Measurements from ENCODE around the gene POFUT2.
A peak's percentile ranks its signal among the peaks of the same experiment; 100 is the strongest.

Gene POFUT2

GRCh38 chr21:45270306-45270821 is 17.3 kb downstream of the POFUT2 start:
- Histone ChIP-seq H2AFZ (ENCODE audit: insufficient read depth, low read length, poor library complexity) (no peak overlapping the region), H2BK5ac (ENCODE audit: low read depth, low read length, poor library complexity) (no peak overlapping the region), H3K18ac (ENCODE audit: low read length) (peak overlapping the region; percentile 58), H2AK5ac (ENCODE audit: low read length) (no peak overlapping the region), H2BK120ac (ENCODE audit: insufficient read depth, low read length, poor library complexity) (no peak overlapping the region), H3K79me2 (ENCODE audit: control insufficient read depth, insufficient read depth, low read length, poor library complexity) (no peaks in the 10 kb centered on the region), H2BK12ac (ENCODE audit: low read length) (no peak overlapping the region), H3K36me3 (ENCODE audit: control insufficient read depth in 1 of 2, insufficient read depth in 2 of 2, low read length in 2 of 2) (peaks cover 36 to 43% of the 10 kb centered on the region in 2 experiments), H3K23ac (ENCODE audit: low read length) (no peak overlapping the region), H3K4ac (ENCODE audit: low read depth, low read length) (no peak overlapping the region), H4K91ac (ENCODE audit: low read depth, low read length) (no peak overlapping the region), H4K12ac (ENCODE audit: low read depth, low read length) (no peak overlapping the region), H3K9me3 (ENCODE audit: insufficient read depth, low read depth, low read length) (peaks cover 2% of the 10 kb centered on the region), H3K14ac (ENCODE audit: low read length) (no peak overlapping the region), H4K8ac (ENCODE audit: low read depth, low read length) (no peak overlapping the region), H3K4me1 (ENCODE audit: control insufficient read depth in 1 of 2, insufficient read depth in 2 of 2, low read length in 2 of 2) (no peaks in the 10 kb centered on the region), H3K4me3 (ENCODE audit: low read depth, low read length) (no peak overlapping the region), H3K79me1 (ENCODE audit: low read length) (no peaks in the 10 kb centered on the region), H3K4me2 (ENCODE audit: low read length) (no peak overlapping the region), H3K27ac (ENCODE audit: low read depth, low read length) (no peak overlapping the region), H3K27me3 (ENCODE audit: insufficient read depth, low read length) (no peaks in the 10 kb centered on the region), H3K9ac (ENCODE audit: low read length) (no peak overlapping the region)
- DNase-seq = no peak
- no CpG with 5 or more reads among the region's 13 CpGs for WGBS (ENCODE audit: extremely low coverage, insufficient coverage, insufficient read length)

DNA sequence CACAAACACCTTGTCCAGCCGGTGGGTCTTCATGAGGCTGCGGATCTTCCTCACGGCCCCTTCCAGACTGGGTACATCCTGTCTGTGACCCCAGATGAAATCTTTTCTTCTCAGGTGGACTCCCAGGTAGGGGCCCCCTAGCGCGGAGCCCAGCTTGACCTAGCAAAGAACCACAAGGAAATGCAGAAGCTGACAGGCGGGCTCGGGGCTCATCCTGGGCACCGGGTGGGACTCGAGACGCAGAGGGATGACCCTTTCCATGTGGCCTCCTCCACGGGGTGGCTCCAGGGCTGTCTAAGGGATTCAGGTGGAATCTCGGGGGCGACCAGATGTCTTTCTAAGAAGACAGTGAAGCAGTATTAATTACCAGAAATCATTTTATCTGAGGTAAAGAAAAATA is 17.8 kb downstream of the POFUT2 start:
- Histone ChIP-seq H2BK5ac (ENCODE audit: low read depth, low read length, poor library complexity) (no peak overlapping the region), H3K23ac (ENCODE audit: low read length) (no peak overlapping the region), H3K79me1 (ENCODE audit: low read length) (no peaks in the 10 kb centered on the region), H3K9ac (ENCODE audit: low read length) (no peak overlapping the region), H3K9me3 (ENCODE audit: insufficient read depth, low read depth, low read length) (peaks cover 2% of the 10 kb centered on the region), H3K4ac (ENCODE audit: low read depth, low read length) (no peak overlapping the region), H3K18ac (ENCODE audit: low read length) (no peak overlapping the region), H3K27ac (ENCODE audit: low read depth, low read length) (no peak overlapping the region), H3K4me2 (ENCODE audit: low read length) (no peak overlapping the region), H4K12ac (ENCODE audit: low read depth, low read length) (no peak overlapping the region), H3K4me1 (ENCODE audit: control insufficient read depth in 1 of 2, insufficient read depth in 2 of 2, low read length in 2 of 2) (no peaks in the 10 kb centered on the region), H3K36me3 (ENCODE audit: control insufficient read depth in 1 of 2, insufficient read depth in 2 of 2, low read length in 2 of 2) (peaks cover 41 to 45% of the 10 kb centered on the region in 2 experiments), H2BK12ac (ENCODE audit: low read length) (no peak overlapping the region), H2AK5ac (ENCODE audit: low read length) (no peak overlapping the region), H4K8ac (ENCODE audit: low read depth, low read length) (no peak overlapping the region), H3K27me3 (ENCODE audit: insufficient read depth, low read length) (no peaks in the 10 kb centered on the region), H3K4me3 (ENCODE audit: low read depth, low read length) (no peak overlapping the region), H4K91ac (ENCODE audit: low read depth, low read length) (no peak overlapping the region), H2AFZ (ENCODE audit: insufficient read depth, low read length, poor library complexity) (no peak overlapping the region), H3K79me2 (ENCODE audit: control insufficient read depth, insufficient read depth, low read length, poor library complexity) (no peaks in the 10 kb centered on the region), H3K14ac (ENCODE audit: low read length) (no peak overlapping the region), H2BK120ac (ENCODE audit: insufficient read depth, low read length, poor library complexity) (no peak overlapping the region)
- no peak for DNase-seq
- no CpG with 5 or more reads among the region's 13 CpGs for WGBS (ENCODE audit: extremely low coverage, insufficient coverage, insufficient read length)

DNA sequence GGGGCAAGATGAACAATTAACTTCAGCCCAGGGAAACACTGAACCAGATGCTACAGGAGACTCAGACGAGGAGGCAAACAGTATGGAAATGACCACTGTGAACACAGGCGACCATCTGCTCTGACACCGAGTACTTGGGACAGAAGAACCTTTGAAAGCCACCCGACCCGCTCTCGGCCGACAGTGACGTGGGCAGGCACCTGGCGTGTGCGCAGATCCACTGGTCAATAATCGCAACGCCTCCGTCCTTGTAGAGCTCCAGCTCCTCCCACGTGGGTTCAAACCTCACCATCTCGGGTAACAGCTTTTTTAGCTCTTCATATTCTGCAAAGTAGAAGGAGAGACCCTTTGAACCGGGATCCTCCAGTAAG is 20.3 kb downstream of the POFUT2 start:
- no peaks in the 10 kb centered on the region for H3K79me2 ChIP-seq (ENCODE audit: control insufficient read depth, insufficient read depth, low read length, poor library complexity)
- no peak overlapping the region for H2AK5ac ChIP-seq (ENCODE audit: low read length)
- no peak overlapping the region for H3K18ac ChIP-seq (ENCODE audit: low read length)
- no peak overlapping the region for H3K9ac ChIP-seq (ENCODE audit: low read length)
- DNase-seq = no peak
- peaks cover 57 to 64% of the 10 kb centered on the region in 2 experiments for H3K36me3 ChIP-seq (ENCODE audit: control insufficient read depth in 1 of 2, insufficient read depth in 2 of 2, low read length in 2 of 2)
- no peaks in the 10 kb centered on the region for H3K27me3 ChIP-seq (ENCODE audit: insufficient read depth, low read length)
- no peak overlapping the region for H3K4ac ChIP-seq (ENCODE audit: low read depth, low read length)
- H3K14ac ChIP-seq (ENCODE audit: low read length) = no peak overlapping the region
- H2BK120ac ChIP-seq (ENCODE audit: insufficient read depth, low read length, poor library complexity) = no peak overlapping the region
- H3K9me3 ChIP-seq (ENCODE audit: insufficient read depth, low read depth, low read length) = peaks cover 5% of the 10 kb centered on the region
- no peak overlapping the region for H3K4me3 ChIP-seq (ENCODE audit: low read depth, low read length)
- H3K23ac ChIP-seq (ENCODE audit: low read length) = no peak overlapping the region
- H2BK12ac ChIP-seq (ENCODE audit: low read length) = no peak overlapping the region
- H3K27ac ChIP-seq (ENCODE audit: low read depth, low read length) = no peak overlapping the region
- H3K4me2 ChIP-seq (ENCODE audit: low read length) = no peak overlapping the region
- no peak overlapping the region for H4K8ac ChIP-seq (ENCODE audit: low read depth, low read length)
- no peak overlapping the region for H4K91ac ChIP-seq (ENCODE audit: low read depth, low read length)
- H4K12ac ChIP-seq (ENCODE audit: low read depth, low read length) = no peak overlapping the region
- H3K79me1 ChIP-seq (ENCODE audit: low read length) = no peaks in the 10 kb centered on the region
- H3K4me1 ChIP-seq (ENCODE audit: control insufficient read depth in 1 of 2, insufficient read depth in 2 of 2, low read length in 2 of 2) = no peaks in the 10 kb centered on the region
- H2AFZ ChIP-seq (ENCODE audit: insufficient read depth, low read length, poor library complexity) = no peak overlapping the region
- H2BK5ac ChIP-seq (ENCODE audit: low read depth, low read length, poor library complexity) = no peak overlapping the region
- no CpG with 5 or more reads among the region's 16 CpGs for WGBS (ENCODE audit: extremely low coverage, insufficient coverage, insufficient read length)

DNA sequence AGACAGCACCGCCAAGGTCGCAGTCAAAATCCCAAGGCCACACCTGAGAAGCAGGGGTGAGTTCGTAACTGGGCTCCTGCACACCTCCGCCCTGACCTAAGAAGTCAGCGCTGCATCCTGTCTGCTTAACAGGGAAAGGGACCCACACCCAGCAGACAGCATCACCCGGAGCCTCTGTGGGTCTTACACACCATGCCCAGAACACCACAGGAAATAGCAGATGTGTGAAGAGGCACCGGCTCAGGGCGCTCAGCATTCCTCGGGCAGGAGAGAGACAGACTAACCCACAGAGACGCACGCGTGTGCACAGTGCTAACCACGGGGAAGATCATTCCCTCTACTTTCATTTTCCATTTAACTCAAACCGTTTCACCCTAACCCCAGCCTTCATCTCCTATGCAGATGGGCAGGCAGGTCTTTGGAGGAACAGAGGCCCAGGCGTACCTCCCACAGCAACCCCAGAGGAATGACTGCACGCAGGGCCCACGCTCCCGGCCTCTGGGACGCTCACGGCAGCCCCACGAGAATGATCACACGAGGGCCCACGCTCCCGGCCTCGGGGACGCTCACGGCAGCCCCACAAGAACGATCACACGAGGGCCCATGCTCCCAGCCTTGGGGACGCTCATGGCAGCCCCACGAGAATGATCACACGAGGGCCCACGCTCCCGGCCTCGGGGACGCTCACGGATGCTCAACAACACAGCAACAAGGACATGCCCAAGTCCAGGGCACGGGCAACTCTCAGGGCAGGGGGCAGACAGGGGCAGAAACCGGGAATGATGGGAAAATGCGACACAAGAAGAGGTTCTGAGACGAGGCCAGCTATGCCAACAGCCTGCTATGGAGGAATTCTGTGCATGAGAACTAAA is 20.9 kb downstream of the POFUT2 start:
- Histone ChIP-seq H3K27ac (ENCODE audit: low read depth, low read length) (no peak overlapping the region), H3K9me3 (ENCODE audit: insufficient read depth, low read depth, low read length) (peaks cover 5% of the 10 kb centered on the region), H3K79me1 (ENCODE audit: low read length) (no peaks in the 10 kb centered on the region), H3K14ac (ENCODE audit: low read length) (no peak overlapping the region), H2BK5ac (ENCODE audit: low read depth, low read length, poor library complexity) (no peak overlapping the region), H4K8ac (ENCODE audit: low read depth, low read length) (no peak overlapping the region), H3K18ac (ENCODE audit: low read length) (no peak overlapping the region), H3K9ac (ENCODE audit: low read length) (no peak overlapping the region), H4K12ac (ENCODE audit: low read depth, low read length) (no peak overlapping the region), H3K36me3 (ENCODE audit: control insufficient read depth in 1 of 2, insufficient read depth in 2 of 2, low read length in 2 of 2) (peaks cover 57 to 66% of the 10 kb centered on the region in 2 experiments), H3K4me2 (ENCODE audit: low read length) (no peak overlapping the region), H4K91ac (ENCODE audit: low read depth, low read length) (no peak overlapping the region), H2AK5ac (ENCODE audit: low read length) (no peak overlapping the region), H3K27me3 (ENCODE audit: insufficient read depth, low read length) (no peaks in the 10 kb centered on the region), H3K79me2 (ENCODE audit: control insufficient read depth, insufficient read depth, low read length, poor library complexity) (no peaks in the 10 kb centered on the region), H2BK12ac (ENCODE audit: low read length) (no peak overlapping the region), H3K4me1 (ENCODE audit: control insufficient read depth in 1 of 2, insufficient read depth in 2 of 2, low read length in 2 of 2) (no peaks in the 10 kb centered on the region), H3K23ac (ENCODE audit: low read length) (no peak overlapping the region), H2AFZ (ENCODE audit: insufficient read depth, low read length, poor library complexity) (no peak overlapping the region), H3K4me3 (ENCODE audit: low read depth, low read length) (no peak overlapping the region), H3K4ac (ENCODE audit: low read depth, low read length) (no peak overlapping the region), H2BK120ac (ENCODE audit: insufficient read depth, low read length, poor library complexity) (no peak overlapping the region)
- WGBS (ENCODE audit: extremely low coverage, insufficient coverage, insufficient read length) = no CpG with 5 or more reads among the region's 41 CpGs
- no peak for DNase-seq

All from trophoblast cell (in vitro differentiated cells and primary cell).